Raji (cell line): ENCODE data around the gene ZMYND12.

Source experiments
- POLR2A ChIP-seq: IDR thresholded peaks from 2 replicates; pipeline ENCODE4 v1.6.1; 2011; ENCODE audit warnings: low read depth, low read length, control low read depth; ENCODE audit not compliant: insufficient read depth

The ZMYND12 gene

GRCh38 chr1:42454403-42454802, 1.4 kb downstream of the ZMYND12 start:
- no peak for TF ChIP-seq POLR2A

GRCh38 chr1:42453386-42453785, 2.4 kb downstream of the ZMYND12 start:
- TF ChIP-seq POLR2A: no peak

DNA sequence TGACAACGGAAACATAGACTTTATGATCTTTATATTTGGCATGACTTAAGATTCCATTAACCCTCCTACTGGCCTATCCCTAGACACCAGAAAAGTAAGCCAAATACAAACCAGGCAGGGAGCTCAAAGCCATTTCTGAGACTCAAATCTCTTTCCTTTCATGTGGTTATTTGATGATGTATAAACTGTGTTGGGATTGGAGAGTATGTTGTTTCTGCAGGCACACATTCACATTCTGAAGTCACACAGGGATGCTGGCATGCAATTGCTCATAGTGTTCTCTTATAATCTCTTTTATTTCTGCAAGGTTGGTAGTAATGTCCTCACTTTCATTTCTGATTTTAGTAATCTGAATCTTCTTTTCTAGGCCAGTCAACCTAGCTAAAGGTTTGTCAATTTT, 5.8 kb downstream of the ZMYND12 start:
- TF ChIP-seq POLR2A: no peak

GRCh38 chr1:42449256-42449655, 6.6 kb downstream of the ZMYND12 start:
- no peak for TF ChIP-seq POLR2A

GRCh38 chr1:42442662-42443061, 13.2 kb downstream of the ZMYND12 start:
- TF ChIP-seq POLR2A: no peak

DNA sequence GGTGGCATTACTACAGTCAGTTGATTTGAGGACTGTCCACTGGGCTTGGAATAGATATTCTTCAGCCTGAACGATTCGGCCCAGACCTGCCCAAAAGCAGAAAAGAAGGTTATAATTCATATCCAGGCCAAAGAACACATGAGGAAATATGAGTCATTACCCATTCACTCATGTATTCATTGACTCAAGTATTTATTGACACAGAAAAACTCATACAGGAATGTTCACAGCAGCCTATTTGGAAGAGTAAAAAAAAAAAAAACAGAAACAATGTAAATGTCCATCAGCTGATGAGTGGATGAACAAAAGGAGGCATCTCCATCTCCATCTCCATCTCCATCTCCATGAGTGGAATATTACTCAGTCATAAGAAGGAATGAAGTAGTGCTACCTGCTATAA, 15.9 kb downstream of the ZMYND12 start:
- no peak for TF ChIP-seq POLR2A

GRCh38 chr1:42434340-42434739, 21.5 kb downstream of the ZMYND12 start:
- TF ChIP-seq POLR2A: no peak

GRCh38 chr1:42433369-42433768, 22.5 kb downstream of the ZMYND12 start:
- TF ChIP-seq POLR2A: no peak

- TF ChIP-seq POLR2A: no peak
Observed at GRCh38 chr1:42432714-42433113, 23.1 kb downstream of the ZMYND12 start.

- no peak for TF ChIP-seq POLR2A
Observed at GRCh38 chr1:42431514-42431913, 24.3 kb downstream of the ZMYND12 start.

- TF ChIP-seq POLR2A: no peak
Observed at GRCh38 chr1:42430286-42431135, 25.3 kb downstream of the ZMYND12 start.

DNA sequence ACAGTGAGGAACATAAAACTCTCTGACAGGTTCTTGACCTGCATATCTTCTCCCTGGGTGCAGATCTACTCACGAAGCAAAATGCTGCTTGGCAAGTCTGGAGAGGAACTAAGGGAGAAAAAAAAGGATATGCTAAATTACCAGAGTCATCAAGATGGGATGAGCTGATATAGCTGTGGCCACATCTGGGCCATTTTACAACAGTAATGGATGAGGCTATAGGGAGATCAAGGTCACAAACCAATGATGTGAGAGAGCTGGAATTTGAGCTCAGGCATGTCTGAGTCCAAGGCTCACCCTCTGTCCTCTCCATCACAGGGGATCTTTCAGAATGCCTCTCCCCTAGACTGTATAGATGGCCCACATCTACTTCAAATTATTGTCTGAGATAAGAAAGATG, 26.2 kb downstream of the ZMYND12 start:
- no peak for TF ChIP-seq POLR2A

DNA sequence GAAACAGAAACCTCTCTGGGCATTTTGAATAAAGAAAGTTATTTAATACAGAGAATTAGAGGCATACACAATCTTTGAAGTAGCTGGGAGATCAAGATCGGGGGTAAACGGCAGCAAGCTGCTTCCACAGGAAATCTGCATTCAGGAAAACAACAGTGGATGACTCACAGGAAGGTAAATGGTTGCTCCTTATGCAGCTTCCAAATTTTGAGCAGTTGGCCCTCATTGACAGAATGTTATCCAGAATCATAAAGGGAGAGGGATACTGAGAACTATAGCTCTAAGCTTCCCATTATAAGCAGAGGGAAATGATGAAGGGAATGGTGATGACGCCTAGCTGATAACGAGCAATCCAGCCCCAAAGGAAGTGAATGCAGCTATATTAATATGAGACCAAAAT, 28.6 kb downstream of the ZMYND12 start:
- TF ChIP-seq POLR2A: no peak

GRCh38 chr1:42424201-42424600, 31.6 kb downstream of the ZMYND12 start:
- TF ChIP-seq POLR2A: no peak

- no peak for TF ChIP-seq POLR2A
Observed at GRCh38 chr1:42423681-42424080, 32.1 kb downstream of the ZMYND12 start.

DNA sequence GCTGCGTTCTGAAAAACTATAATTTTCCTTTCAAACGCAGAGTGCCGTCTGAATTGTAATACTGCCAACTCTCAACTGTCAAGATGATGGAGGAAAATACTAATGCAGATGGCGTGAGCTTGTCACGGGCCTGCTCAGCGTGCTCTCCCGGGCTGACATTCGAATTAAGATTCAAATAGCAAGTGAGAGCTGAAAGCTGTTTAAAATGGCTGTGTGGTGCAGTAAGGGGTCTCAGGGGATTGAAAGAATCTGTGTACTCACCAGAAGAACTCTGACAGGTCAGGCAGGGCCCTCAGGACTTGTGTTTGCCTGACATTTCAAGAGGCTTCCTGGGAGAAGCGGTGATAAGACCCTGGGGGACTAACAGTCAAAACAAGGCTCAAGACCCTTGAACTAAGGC, 33.1 kb downstream of the ZMYND12 start:
- no peak for TF ChIP-seq POLR2A
